H1 (cell line): ENCODE measurements around the gene CISTR. TPM values are rescaled to one million over a fixed set of nuclear protein-coding genes. Genes with fewer than 3 reads are reported as not detected.

Experiments used
- BRCA1 ChIP-seq: IDR thresholded peaks from 2 replicates; pipeline ENCODE4 v1.6.1; 2012; ENCODE audit warnings: low read depth, low read length, improper control_type of control experiment
- CEBPB ChIP-seq: IDR thresholded peaks from 2 replicates; pipeline ENCODE4 v1.6.1; 2012; ENCODE audit warnings: low read depth, low read length
- CHD1 ChIP-seq: IDR thresholded peaks from 2 replicates; pipeline ENCODE4 v1.6.1; 2012; ENCODE audit warnings: low read depth, low read length, improper control_type of control experiment
- EZH2 ChIP-seq: fragments of 200-600 bp; sonication (generic); IDR thresholded peaks from 2 replicates; pipeline ENCODE4 v1.7.1; 2012; ENCODE audit warnings: low read depth, mild to moderate bottlenecking, moderate library complexity, low read length, inconsistent platforms; ENCODE audit not compliant: severe bottlenecking
- FOSL1 ChIP-seq: IDR thresholded peaks from 2 replicates; pipeline ENCODE4 v1.6.1; 2011; ENCODE audit warnings: mild to moderate bottlenecking, low read depth, low read length, moderate library complexity; ENCODE audit not compliant: insufficient read depth
- JUN ChIP-seq: IDR thresholded peaks from 2 replicates; pipeline ENCODE4 v1.6.1; 2011; ENCODE audit warnings: low read depth, mild to moderate bottlenecking, improper control_type of control experiment, low read length
- KDM4A ChIP-seq: IDR thresholded peaks from one replicate; pipeline ENCODE4 v1.7.1; 2012; ENCODE audit warnings: low read depth, mild to moderate bottlenecking, moderate library complexity, low read length, inconsistent platforms; ENCODE audit not compliant: severe bottlenecking
- MAFK ChIP-seq: IDR thresholded peaks from 2 replicates; pipeline ENCODE4 v1.6.1; 2012; ENCODE audit warnings: low read depth, mild to moderate bottlenecking, improper control_type of control experiment, low read length
- POU5F1 ChIP-seq: IDR thresholded peaks from 2 replicates; pipeline ENCODE4 v1.6.1; 2011; ENCODE audit warnings: low read depth, mild to moderate bottlenecking, low read length, moderate library complexity
- RAD21 ChIP-seq, 2 experiments: IDR thresholded peaks in 1 of 2; conservative IDR thresholded peaks in 1 of 2; 2 replicates each; pipeline ENCODE4 v1.6.1; 2011; ENCODE audit warnings: low read depth in 2 of 2, low read length in 2 of 2, improper control_type of control experiment in 1 of 2, inconsistent platforms in 1 of 2, mild to moderate bottlenecking in 1 of 2, moderate library complexity in 1 of 2
- SP2 ChIP-seq: IDR thresholded peaks from 2 replicates; pipeline ENCODE4 v1.6.1; 2012; ENCODE audit warnings: mild to moderate bottlenecking, low read length, inconsistent platforms
- SP4 ChIP-seq: IDR thresholded peaks from 2 replicates; pipeline ENCODE4 v1.6.1; 2012; ENCODE audit warnings: low read length, inconsistent platforms
- SRF ChIP-seq: IDR thresholded peaks from 2 replicates; pipeline ENCODE4 v1.6.1; 2011; ENCODE audit warnings: mild to moderate bottlenecking, low read depth, low read length, moderate library complexity
- SUZ12 ChIP-seq: fragments of 200-600 bp; sonication (generic); IDR thresholded peaks from 2 replicates; pipeline ENCODE4 v1.6.1; 2012; ENCODE audit warnings: mild to moderate bottlenecking, inconsistent platforms, low read length, moderate library complexity, mixed read lengths
- TAF7 ChIP-seq: optimal IDR thresholded peaks from 2 replicates; pipeline ENCODE3; 2011; ENCODE audit warnings: low read depth, mild to moderate bottlenecking, inconsistent platforms, low read length, moderate library complexity, borderline replicate concordance
- ZNF274 ChIP-seq: IDR thresholded peaks from 2 replicates; pipeline ENCODE4 v1.7.0; 2012; ENCODE audit warnings: low read length, borderline replicate concordance; ENCODE audit errors: extremely low read depth
- polyA plus RNA-seq, 7 experiments: library from polyadenylated mRNA; depleted of rRNA in 3 of 7; stranded (reverse) in 5 of 7; unstranded in 2 of 7; fragments of >200 nt in 5 of 7; fragments of 200-250 nt in 2 of 7; gene quantifications; 1 replicate in 5 of 7; 2 replicates in 1 of 7; 4 replicates in 1 of 7; pipeline versions ENCODE4 v1.2.1 to v1.2.3, GENCODE V29; 2011 to 2013; ENCODE audit warnings: missing spikeins in 2 of 7, mixed read lengths in 2 of 7
- total RNA-seq: library from RNA; stranded (reverse); fragmentation: NEBNext Ultra II Directional; extraction: Animal tissue kit (Norgen Biotek cat#: 25700); gene quantifications from 2 replicates; pipeline ENCODE4 v1.2.1, GENCODE V29; 2021
- TF ChIP-seq, protein P1 (sequence below): IDR thresholded peaks from 2 replicates; pipeline ENCODE4 v1.6.1; 2012; ENCODE audit warnings: low read length, inconsistent platforms
- TF ChIP-seq, protein P2 (sequence below): IDR thresholded peaks from 2 replicates; pipeline ENCODE4 v1.6.1; 2012; ENCODE audit warnings: inconsistent platforms
- TF ChIP-seq, protein P3 (sequence below), 3 experiments: IDR thresholded peaks; 1 replicate in 2 of 3; 2 replicates in 1 of 3; pipeline versions ENCODE4 v1.5.1 to v1.6.1; 2011; ENCODE audit warnings: low read length in 3 of 3, mild to moderate bottlenecking in 3 of 3, inconsistent platforms in 2 of 3, low read depth in 1 of 3, moderate library complexity in 1 of 3; ENCODE audit not compliant: insufficient read depth in 1 of 3; ENCODE audit errors: control extremely low read depth in 1 of 3

CISTR gene
- total and polyA plus RNA-seq, 2 of the 8 experiments (the other 6 are each of a cell fraction or from before 2014, with no cell fraction given) = not detected

DNA sequence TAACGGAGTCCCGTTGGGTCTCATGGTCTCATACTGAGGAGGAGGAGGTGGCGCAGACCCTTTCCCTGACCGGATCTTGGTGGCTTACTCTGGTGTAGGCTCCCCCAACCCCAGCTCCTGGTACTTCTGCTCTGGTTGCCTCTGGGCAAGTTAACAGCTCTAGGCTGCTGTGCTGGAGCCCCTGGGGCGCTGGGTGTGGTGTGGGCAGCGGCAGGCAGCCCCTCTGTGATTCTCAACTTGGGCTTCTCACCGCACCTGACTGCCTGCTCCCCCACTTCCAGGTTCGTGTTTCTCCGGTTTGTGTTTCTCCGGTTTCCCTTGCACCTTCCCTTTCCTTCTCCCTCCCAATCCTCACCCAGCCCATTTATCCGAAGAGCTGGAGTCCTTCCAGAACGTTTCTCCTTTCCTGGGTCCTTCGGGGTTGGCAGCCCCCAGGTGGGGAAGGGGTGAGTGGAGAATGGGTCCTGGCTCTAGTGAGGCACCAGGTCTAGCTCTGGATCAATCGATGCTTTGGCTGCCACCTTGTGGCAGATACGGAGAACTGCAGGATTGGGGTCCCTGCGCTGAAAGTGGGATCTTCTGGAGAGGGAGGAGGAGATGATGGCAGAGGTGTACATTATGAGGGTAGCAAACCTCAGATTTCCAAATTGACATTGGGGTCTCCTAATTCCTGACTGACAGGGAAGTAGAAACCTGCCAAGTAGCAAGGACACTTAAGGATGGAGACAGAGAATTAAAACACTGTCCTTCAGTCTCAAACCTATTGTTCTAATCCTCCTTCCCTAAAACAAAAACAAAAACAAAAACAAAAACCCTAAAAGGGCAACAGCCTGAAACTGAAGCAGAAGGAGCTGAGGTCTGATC is 8.3 kb downstream of the CISTR start (continued):
- TF ChIP-seq SRF (no peak), FOSL1 (no peak), CHD1 (no peak), SUZ12 (no peak), TAF7 (no peak), BRCA1 (no peak), ZNF274 (no peak), MAFK (no peak), EZH2 (no peak), RAD21 (IDR thresholded peaks at IDR 0.05 in 1 of 2, conservative IDR thresholded peaks at IDR 0.05 in 1 of 2; ENCODE audit: low read depth in 2 of 2, low read length in 2 of 2) (peak; percentile 82 to 83), SP2 (no peak), KDM4A (peak; percentile 52), POU5F1 (no peak), SP4 (no peak), JUN (no peak), CEBPB (no peak)
- TF ChIP-seq, protein P1, sequence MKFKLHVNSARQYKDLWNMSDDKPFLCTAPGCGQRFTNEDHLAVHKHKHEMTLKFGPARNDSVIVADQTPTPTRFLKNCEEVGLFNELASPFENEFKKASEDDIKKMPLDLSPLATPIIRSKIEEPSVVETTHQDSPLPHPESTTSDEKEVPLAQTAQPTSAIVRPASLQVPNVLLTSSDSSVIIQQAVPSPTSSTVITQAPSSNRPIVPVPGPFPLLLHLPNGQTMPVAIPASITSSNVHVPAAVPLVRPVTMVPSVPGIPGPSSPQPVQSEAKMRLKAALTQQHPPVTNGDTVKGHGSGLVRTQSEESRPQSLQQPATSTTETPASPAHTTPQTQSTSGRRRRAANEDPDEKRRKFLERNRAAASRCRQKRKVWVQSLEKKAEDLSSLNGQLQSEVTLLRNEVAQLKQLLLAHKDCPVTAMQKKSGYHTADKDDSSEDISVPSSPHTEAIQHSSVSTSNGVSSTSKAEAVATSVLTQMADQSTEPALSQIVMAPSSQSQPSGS = no peak
- TF ChIP-seq, protein P2, sequence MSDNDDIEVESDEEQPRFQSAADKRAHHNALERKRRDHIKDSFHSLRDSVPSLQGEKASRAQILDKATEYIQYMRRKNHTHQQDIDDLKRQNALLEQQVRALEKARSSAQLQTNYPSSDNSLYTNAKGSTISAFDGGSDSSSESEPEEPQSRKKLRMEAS = no peak
- TF ChIP-seq, protein P3, sequence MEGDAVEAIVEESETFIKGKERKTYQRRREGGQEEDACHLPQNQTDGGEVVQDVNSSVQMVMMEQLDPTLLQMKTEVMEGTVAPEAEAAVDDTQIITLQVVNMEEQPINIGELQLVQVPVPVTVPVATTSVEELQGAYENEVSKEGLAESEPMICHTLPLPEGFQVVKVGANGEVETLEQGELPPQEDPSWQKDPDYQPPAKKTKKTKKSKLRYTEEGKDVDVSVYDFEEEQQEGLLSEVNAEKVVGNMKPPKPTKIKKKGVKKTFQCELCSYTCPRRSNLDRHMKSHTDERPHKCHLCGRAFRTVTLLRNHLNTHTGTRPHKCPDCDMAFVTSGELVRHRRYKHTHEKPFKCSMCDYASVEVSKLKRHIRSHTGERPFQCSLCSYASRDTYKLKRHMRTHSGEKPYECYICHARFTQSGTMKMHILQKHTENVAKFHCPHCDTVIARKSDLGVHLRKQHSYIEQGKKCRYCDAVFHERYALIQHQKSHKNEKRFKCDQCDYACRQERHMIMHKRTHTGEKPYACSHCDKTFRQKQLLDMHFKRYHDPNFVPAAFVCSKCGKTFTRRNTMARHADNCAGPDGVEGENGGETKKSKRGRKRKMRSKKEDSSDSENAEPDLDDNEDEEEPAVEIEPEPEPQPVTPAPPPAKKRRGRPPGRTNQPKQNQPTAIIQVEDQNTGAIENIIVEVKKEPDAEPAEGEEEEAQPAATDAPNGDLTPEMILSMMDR (IDR thresholded peaks at IDR 0.05; ENCODE audit: control extremely low read depth in 1 of 3, insufficient read depth in 1 of 3, low read depth in 1 of 3, low read length in 3 of 3) = peak; percentile 85 to 96 (median 91)
